ENCODE data around the gene NAP1L5. TPM values are rescaled to one million over a fixed set of nuclear protein-coding genes. Genes with fewer than 3 reads are reported as not detected.

NAP1L5 gene
- polyA plus RNA-seq, 2 donors, result 1.9 to 2.1 TPM

DNA sequence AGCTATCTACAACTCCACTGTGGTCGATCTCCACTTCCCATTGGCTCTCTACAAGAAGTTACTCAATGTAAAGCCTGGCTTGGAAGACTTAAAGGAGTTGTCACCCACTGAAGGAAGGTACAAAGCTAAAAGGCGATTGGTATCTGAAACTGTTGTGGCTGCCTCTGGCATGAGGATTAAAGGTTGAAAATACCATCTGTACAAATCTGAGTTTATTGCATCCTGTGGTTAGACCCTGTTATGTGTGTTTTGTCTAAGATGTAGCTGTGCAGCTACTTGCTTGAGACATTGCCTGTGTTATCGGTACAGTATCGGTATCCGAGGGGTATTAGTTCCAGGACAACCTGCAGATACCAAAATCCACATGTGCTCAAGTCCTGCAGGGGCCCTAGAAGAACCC lies 16.4 kb downstream of the NAP1L5 start:
- H3K27ac ChIP-seq (ENCODE audit: low read depth in 2 of 2, low read length in 1 of 2), result no peak overlapping the region
- WGBS, 2 donors, result 96 to 98% methylated on average over 5 of the region's 5 CpGs
- no peak overlapping the region for H3K4me3 ChIP-seq (ENCODE audit: low read depth in 1 of 2, low read length in 2 of 2)
- H3K4me1 ChIP-seq (ENCODE audit: control insufficient read depth in 2 of 2, insufficient read depth in 2 of 2, low read length in 1 of 2), result no peaks in the 10 kb centered on the region
- H3K36me3 ChIP-seq (ENCODE audit: control insufficient read depth in 2 of 2, insufficient read depth in 2 of 2, low read length in 1 of 2), result peaks cover 5 to 8% of the 10 kb centered on the region in 2 donors
- no peaks in the 10 kb centered on the region for H3K9me3 ChIP-seq (ENCODE audit: control insufficient read depth in 2 of 2, insufficient read depth in 1 of 2, low read depth in 1 of 2, low read length in 1 of 2)
- no peaks in the 10 kb centered on the region for H3K27me3 ChIP-seq (ENCODE audit: control insufficient read depth in 1 of 2, insufficient read depth in 2 of 2, low read length in 2 of 2)

DNA sequence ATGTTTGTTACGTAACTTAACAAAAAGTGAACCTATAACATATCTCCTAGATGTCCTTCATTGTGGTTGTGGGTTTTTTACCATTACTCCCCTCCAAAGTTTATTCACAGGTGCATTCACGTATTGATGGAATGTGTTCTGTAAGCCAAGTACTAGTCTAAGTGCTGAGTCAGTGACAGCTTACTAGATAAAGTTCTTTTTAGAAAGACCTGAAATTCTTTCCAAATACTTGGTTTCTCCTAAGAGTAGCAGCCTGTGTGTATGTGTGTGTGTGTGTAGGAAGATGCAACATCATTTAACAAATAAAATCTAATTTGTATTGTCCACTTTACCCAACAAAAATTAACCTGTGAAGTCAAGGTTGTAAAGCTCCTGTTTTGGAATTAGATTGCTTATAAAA lies 22.1 kb downstream of the NAP1L5 start:
- no peak overlapping the region for H3K4me3 ChIP-seq (ENCODE audit: low read depth in 1 of 2, low read length in 2 of 2)
- WGBS, 2 donors, result 85 to 93% methylated on average over 2 of the region's 2 CpGs
- H3K9me3 ChIP-seq (ENCODE audit: control insufficient read depth in 2 of 2, insufficient read depth in 1 of 2, low read depth in 1 of 2, low read length in 1 of 2), result no peaks in the 10 kb centered on the region
- H3K27ac ChIP-seq (ENCODE audit: low read depth in 2 of 2, low read length in 1 of 2), result no peak overlapping the region
- peaks cover 0 to 4% of the 10 kb centered on the region in 2 donors for H3K36me3 ChIP-seq (ENCODE audit: control insufficient read depth in 2 of 2, insufficient read depth in 2 of 2, low read length in 1 of 2)
- no peaks in the 10 kb centered on the region for H3K27me3 ChIP-seq (ENCODE audit: control insufficient read depth in 1 of 2, insufficient read depth in 2 of 2, low read length in 2 of 2)
- H3K4me1 ChIP-seq (ENCODE audit: control insufficient read depth in 2 of 2, insufficient read depth in 2 of 2, low read length in 1 of 2), result no peaks in the 10 kb centered on the region

DNA sequence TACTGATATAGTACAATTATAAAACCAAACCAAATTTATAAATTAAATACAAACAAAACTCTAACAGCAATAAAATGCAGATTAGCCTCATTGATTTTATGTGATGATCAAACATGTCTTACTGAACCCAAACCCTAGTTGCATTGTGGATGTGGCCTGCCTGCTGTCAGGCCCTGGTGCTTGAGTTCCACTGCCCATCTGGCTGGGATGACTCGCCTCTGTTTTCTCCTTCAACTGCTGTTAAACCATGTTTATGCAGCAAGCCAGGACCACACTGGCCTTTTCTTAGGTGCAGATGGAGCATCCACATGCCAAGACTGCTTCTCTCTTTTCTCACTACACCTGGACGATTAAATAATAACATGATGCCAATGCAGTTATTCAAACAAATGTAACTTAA lies 22.6 kb downstream of the NAP1L5 start:
- no peaks in the 10 kb centered on the region for H3K9me3 ChIP-seq (ENCODE audit: control insufficient read depth in 2 of 2, insufficient read depth in 1 of 2, low read depth in 1 of 2, low read length in 1 of 2)
- H3K4me3 ChIP-seq (ENCODE audit: low read depth in 1 of 2, low read length in 2 of 2), result no peak overlapping the region
- peaks cover 0 to 4% of the 10 kb centered on the region in 2 donors for H3K36me3 ChIP-seq (ENCODE audit: control insufficient read depth in 2 of 2, insufficient read depth in 2 of 2, low read length in 1 of 2)
- no peaks in the 10 kb centered on the region for H3K4me1 ChIP-seq (ENCODE audit: control insufficient read depth in 2 of 2, insufficient read depth in 2 of 2, low read length in 1 of 2)
- 92 to 94% methylated on average over 2 of the region's 2 CpGs for WGBS, 2 donors
- no peaks in the 10 kb centered on the region for H3K27me3 ChIP-seq (ENCODE audit: control insufficient read depth in 1 of 2, insufficient read depth in 2 of 2, low read length in 2 of 2)
- no peak overlapping the region for H3K27ac ChIP-seq (ENCODE audit: low read depth in 2 of 2, low read length in 1 of 2)

- Histone ChIP-seq H3K27me3 (ENCODE audit: control insufficient read depth in 1 of 2, insufficient read depth in 2 of 2, low read length in 2 of 2) (no peaks in the 10 kb centered on the region), H3K27ac (ENCODE audit: low read depth in 2 of 2, low read length in 1 of 2) (no peak overlapping the region), H3K36me3 (ENCODE audit: control insufficient read depth in 2 of 2, insufficient read depth in 2 of 2, low read length in 1 of 2) (peaks cover 0 to 4% of the 10 kb centered on the region in 2 donors), H3K4me3 (ENCODE audit: low read depth in 1 of 2, low read length in 2 of 2) (no peak overlapping the region), H3K4me1 (ENCODE audit: control insufficient read depth in 2 of 2, insufficient read depth in 2 of 2, low read length in 1 of 2) (no peaks in the 10 kb centered on the region), H3K9me3 (ENCODE audit: control insufficient read depth in 2 of 2, insufficient read depth in 1 of 2, low read depth in 1 of 2, low read length in 1 of 2) (no peaks in the 10 kb centered on the region)
Observed at GRCh38 chr4:88674565-88674964, 23.1 kb downstream of the NAP1L5 start.

DNA sequence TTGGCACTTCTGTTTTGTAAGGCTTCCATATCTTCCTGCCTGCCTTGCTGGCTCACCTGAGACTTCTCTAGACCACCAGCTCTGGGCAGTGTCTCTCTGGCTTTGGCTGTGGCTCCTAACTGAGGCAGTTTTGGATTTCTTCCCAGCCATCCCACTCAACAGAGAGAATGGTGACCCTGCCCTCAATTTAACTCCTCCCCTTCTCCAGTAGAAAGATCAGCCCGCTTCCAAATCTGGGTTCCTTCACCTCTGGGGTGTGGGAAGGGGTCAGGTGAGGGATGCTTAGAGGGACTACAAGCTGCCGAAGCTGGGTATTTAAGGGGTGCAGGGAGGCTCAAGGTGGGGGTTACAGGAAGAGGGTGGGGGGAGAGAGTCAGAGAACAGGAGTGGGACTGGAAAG lies 23.7 kb downstream of the NAP1L5 start:
- no peak overlapping the region for H3K4me3 ChIP-seq (ENCODE audit: low read depth in 1 of 2, low read length in 2 of 2)
- WGBS, 2 donors, result 89 to 95% methylated on average over 2 of the region's 2 CpGs

GRCh38 chr4:88672987-88673386 lies 24.6 kb downstream of the NAP1L5 start:
- H3K36me3 ChIP-seq (ENCODE audit: control insufficient read depth in 2 of 2, insufficient read depth in 2 of 2, low read length in 1 of 2), result peaks cover 0 to 4% of the 10 kb centered on the region in 2 donors
- H3K4me3 ChIP-seq (ENCODE audit: low read depth in 1 of 2, low read length in 2 of 2), result no peak overlapping the region
- H3K27ac ChIP-seq (ENCODE audit: low read depth in 2 of 2, low read length in 1 of 2), result no peak overlapping the region
- H3K4me1 ChIP-seq (ENCODE audit: control insufficient read depth in 2 of 2, insufficient read depth in 2 of 2, low read length in 1 of 2), result no peaks in the 10 kb centered on the region
- no peaks in the 10 kb centered on the region for H3K9me3 ChIP-seq (ENCODE audit: control insufficient read depth in 2 of 2, insufficient read depth in 1 of 2, low read depth in 1 of 2, low read length in 1 of 2)
- 68 to 74% methylated on average over 5 of the region's 5 CpGs for whole genome bisulfite sequencing, 2 donors
- no peaks in the 10 kb centered on the region for H3K27me3 ChIP-seq (ENCODE audit: control insufficient read depth in 1 of 2, insufficient read depth in 2 of 2, low read length in 2 of 2)

More for the DNA sequence above, 23.7 kb downstream of the NAP1L5 start:
- Histone ChIP-seq H3K27ac (ENCODE audit: low read depth in 2 of 2, low read length in 1 of 2) (no peak overlapping the region), H3K27me3 (ENCODE audit: control insufficient read depth in 1 of 2, insufficient read depth in 2 of 2, low read length in 2 of 2) (no peaks in the 10 kb centered on the region), H3K9me3 (ENCODE audit: control insufficient read depth in 2 of 2, insufficient read depth in 1 of 2, low read depth in 1 of 2, low read length in 1 of 2) (no peaks in the 10 kb centered on the region), H3K36me3 (ENCODE audit: control insufficient read depth in 2 of 2, insufficient read depth in 2 of 2, low read length in 1 of 2) (peaks cover 0 to 4% of the 10 kb centered on the region in 2 donors), H3K4me1 (ENCODE audit: control insufficient read depth in 2 of 2, insufficient read depth in 2 of 2, low read length in 1 of 2) (no peaks in the 10 kb centered on the region)

DNA sequence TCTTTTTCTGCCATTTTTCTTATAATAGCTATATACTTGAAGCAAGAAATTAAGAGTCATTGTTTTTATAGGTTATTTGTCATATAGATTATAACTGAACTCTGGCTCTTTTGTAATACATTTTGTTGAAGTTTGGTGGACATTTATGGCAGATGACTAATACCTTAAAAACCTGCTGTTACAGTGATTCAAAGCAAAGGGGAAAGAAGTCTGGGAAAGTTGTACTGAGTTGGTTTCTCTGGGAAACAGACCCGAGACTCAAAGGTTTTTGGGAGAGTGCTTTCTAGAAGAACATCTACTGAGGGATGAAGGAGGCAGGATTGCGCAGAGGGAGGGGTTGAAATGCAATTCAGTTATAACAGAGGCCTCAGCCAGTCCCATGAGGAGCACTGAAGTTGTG lies 35.9 kb downstream of the NAP1L5 start:
- H3K4me3 ChIP-seq (ENCODE audit: low read depth in 1 of 2, low read length in 2 of 2), result no peak overlapping the region
- no peaks in the 10 kb centered on the region for H3K9me3 ChIP-seq (ENCODE audit: control insufficient read depth in 2 of 2, insufficient read depth in 1 of 2, low read depth in 1 of 2, low read length in 1 of 2)
- H3K4me1 ChIP-seq (ENCODE audit: control insufficient read depth in 2 of 2, insufficient read depth in 2 of 2, low read length in 1 of 2), result no peaks in the 10 kb centered on the region
- WGBS, 2 donors, result 86 to 93% methylated on average over 2 of the region's 2 CpGs
- no peak overlapping the region for H3K27ac ChIP-seq (ENCODE audit: low read depth in 2 of 2, low read length in 1 of 2)
- H3K27me3 ChIP-seq (ENCODE audit: control insufficient read depth in 1 of 2, insufficient read depth in 2 of 2, low read length in 2 of 2), result no peaks in the 10 kb centered on the region
- peaks cover 0 to 6% of the 10 kb centered on the region in 2 donors for H3K36me3 ChIP-seq (ENCODE audit: control insufficient read depth in 2 of 2, insufficient read depth in 2 of 2, low read length in 1 of 2)

DNA sequence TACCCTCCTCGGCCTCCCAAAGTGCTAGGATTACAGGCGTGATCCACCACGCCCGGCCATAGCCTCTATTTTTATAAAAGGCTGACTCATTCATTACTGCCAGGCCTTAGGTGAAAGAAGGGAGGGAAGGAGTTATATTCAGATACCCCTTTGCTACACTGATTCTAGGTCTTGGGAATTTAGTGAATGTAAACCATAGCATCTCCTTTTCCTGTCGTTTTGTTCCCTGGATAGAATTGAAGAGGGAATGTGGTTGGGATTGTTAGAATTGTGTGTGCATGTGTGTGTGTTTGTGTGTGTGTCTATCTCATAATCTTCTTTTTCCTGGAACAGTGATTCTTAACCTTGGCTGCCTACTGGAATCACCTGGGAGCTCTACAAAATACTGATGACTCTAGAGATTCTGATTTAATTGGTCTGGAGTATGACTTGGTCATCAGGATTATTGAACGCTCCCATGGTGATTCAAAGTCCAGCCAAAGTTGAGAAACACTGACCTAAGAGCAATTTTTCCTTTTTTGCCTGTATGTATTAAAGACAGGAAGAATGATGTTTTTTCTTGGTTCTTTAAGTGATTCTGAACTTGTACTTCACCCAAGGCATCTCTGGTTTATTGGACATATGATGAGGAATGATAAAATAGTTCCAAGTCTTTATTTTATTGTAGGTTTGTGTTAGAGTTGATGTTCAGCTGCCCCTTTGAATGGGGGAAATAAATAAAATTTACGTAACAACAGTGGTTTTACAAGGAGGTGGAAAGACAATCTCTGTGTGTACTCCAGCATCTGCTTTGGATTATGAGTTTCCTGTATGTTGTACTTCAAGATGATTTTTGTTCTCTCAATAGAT lies 37.0 kb downstream of the NAP1L5 start:
- H3K4me1 ChIP-seq (ENCODE audit: control insufficient read depth in 2 of 2, insufficient read depth in 2 of 2, low read length in 1 of 2), result no peaks in the 10 kb centered on the region
- no peak overlapping the region for H3K27ac ChIP-seq (ENCODE audit: low read depth in 2 of 2, low read length in 1 of 2)
- no peak overlapping the region for H3K4me3 ChIP-seq (ENCODE audit: low read depth in 1 of 2, low read length in 2 of 2)
- peaks cover 0 to 9% of the 10 kb centered on the region in 2 donors for H3K36me3 ChIP-seq (ENCODE audit: control insufficient read depth in 2 of 2, insufficient read depth in 2 of 2, low read length in 1 of 2)
- no peaks in the 10 kb centered on the region for H3K27me3 ChIP-seq (ENCODE audit: control insufficient read depth in 1 of 2, insufficient read depth in 2 of 2, low read length in 2 of 2)
- H3K9me3 ChIP-seq (ENCODE audit: control insufficient read depth in 2 of 2, insufficient read depth in 1 of 2, low read depth in 1 of 2, low read length in 1 of 2), result no peaks in the 10 kb centered on the region
- 75 to 79% methylated on average over 7 of the region's 7 CpGs for WGBS, 2 donors

DNA sequence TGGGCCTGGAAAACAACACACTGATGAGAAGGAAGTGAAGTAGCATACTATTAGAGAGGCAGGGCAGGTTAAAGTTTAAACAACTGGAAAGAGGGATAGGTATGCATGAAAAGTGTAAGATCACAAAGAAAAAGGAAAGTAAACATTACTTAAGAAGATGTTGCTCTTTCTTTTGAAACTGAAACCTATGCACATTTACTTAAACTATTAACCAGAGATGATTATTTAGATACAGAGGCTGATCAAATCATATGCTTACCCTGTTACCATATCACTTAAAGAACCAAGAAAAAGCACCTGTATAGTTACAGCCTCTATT lies 37.8 kb downstream of the NAP1L5 start:
- Histone ChIP-seq H3K4me1 (ENCODE audit: control insufficient read depth in 2 of 2, insufficient read depth in 2 of 2, low read length in 1 of 2) (no peaks in the 10 kb centered on the region), H3K36me3 (ENCODE audit: control insufficient read depth in 2 of 2, insufficient read depth in 2 of 2, low read length in 1 of 2) (peaks cover 0 to 12% of the 10 kb centered on the region in 2 donors), H3K27me3 (ENCODE audit: control insufficient read depth in 1 of 2, insufficient read depth in 2 of 2, low read length in 2 of 2) (no peaks in the 10 kb centered on the region), H3K9me3 (ENCODE audit: control insufficient read depth in 2 of 2, insufficient read depth in 1 of 2, low read depth in 1 of 2, low read length in 1 of 2) (no peaks in the 10 kb centered on the region), H3K27ac (ENCODE audit: low read depth in 2 of 2, low read length in 1 of 2) (no peak overlapping the region), H3K4me3 (ENCODE audit: low read depth in 1 of 2, low read length in 2 of 2) (no peak overlapping the region)

Data from esophagus (tissue), 2 donors.